Measurements from ENCODE around the gene HADH.

The HADH gene

DNA sequence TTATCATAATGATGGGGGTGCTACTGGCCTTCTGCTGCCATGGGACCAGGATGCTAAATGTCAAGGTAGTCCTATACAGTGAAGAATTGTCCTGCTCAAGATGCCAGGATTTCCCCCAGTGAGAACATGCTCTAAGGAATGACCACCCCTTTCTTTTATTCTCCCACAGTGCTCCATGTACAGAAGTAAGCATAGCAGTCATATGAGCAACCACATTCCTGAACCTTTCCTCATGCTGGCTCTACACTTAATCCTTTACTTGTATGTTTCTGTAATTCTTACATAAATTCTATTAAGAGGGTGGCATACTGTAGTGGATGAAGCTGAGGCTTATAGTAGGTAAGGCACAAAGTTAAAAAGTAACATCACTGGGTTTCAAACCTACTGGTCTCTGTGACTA lies 38.1 kb upstream of the HADH start:
- H3K4me3 ChIP-seq (ENCODE audit: low read depth, low read length): no peak overlapping the region
- peaks cover 0 to 46% of the 10 kb centered on the region in 2 experiments; a peak in 1 of 3 replicates for H3K36me3 ChIP-seq (ENCODE audit: control insufficient read depth in 2 of 2, insufficient read depth in 1 of 2, low read length in 2 of 2)
- no peak overlapping the region for H3K27ac ChIP-seq (ENCODE audit: extremely low read depth, low read depth, low read length)
- POLR2A ChIA-PET: no interaction called here
- CTCF ChIA-PET: no interaction called here
- no peak for TF ChIP-seq ZNF626 (tag by site-specific recombination; IDR thresholded peaks at IDR 0.05)
- no peaks in the 10 kb centered on the region for H3K4me1 ChIP-seq (ENCODE audit: control insufficient read depth, insufficient read depth, low read length)
- H3K9me3 ChIP-seq (ENCODE audit: control insufficient read depth, insufficient read depth, low read depth, low read length): no peaks in the 10 kb centered on the region

DNA sequence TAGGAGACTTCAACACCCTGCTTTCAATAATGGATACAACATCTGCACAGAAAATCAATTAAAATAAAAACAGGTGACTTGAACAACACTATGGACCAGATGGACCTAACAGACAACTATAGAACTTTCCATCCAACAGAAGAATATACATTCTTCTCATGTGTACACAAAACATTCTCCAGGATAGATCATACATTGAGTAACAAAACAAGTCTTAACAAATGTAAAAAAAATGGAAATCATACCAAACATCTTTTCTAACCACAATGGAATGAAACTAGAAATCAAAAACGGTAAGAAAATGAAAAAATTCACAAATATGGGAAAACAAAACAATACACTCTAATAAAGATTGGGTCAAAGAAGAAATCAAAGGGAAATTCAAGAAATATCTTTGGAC lies 33.7 kb upstream of the HADH start:
- CTCF ChIA-PET: interaction anchor here (0.7 kb wide), 1 partner anchor 851 kb away, joined by 4 read pairs; no protein-coding TSS in a partner anchor
- Histone ChIP-seq H3K27ac (ENCODE audit: extremely low read depth, low read depth, low read length) (no peak overlapping the region), H3K4me1 (ENCODE audit: control insufficient read depth, insufficient read depth, low read length) (no peaks in the 10 kb centered on the region), H3K9me3 (ENCODE audit: control insufficient read depth, insufficient read depth, low read depth, low read length) (no peaks in the 10 kb centered on the region), H3K36me3 (ENCODE audit: control insufficient read depth in 2 of 2, insufficient read depth in 1 of 2, low read length in 2 of 2) (peaks cover 0 to 10% of the 10 kb centered on the region in 2 experiments; a peak in 1 of 3 replicates), H3K4me3 (ENCODE audit: low read depth, low read length) (no peak overlapping the region)
- POLR2A ChIA-PET: no interaction called here
- TF ChIP-seq, protein P1, sequence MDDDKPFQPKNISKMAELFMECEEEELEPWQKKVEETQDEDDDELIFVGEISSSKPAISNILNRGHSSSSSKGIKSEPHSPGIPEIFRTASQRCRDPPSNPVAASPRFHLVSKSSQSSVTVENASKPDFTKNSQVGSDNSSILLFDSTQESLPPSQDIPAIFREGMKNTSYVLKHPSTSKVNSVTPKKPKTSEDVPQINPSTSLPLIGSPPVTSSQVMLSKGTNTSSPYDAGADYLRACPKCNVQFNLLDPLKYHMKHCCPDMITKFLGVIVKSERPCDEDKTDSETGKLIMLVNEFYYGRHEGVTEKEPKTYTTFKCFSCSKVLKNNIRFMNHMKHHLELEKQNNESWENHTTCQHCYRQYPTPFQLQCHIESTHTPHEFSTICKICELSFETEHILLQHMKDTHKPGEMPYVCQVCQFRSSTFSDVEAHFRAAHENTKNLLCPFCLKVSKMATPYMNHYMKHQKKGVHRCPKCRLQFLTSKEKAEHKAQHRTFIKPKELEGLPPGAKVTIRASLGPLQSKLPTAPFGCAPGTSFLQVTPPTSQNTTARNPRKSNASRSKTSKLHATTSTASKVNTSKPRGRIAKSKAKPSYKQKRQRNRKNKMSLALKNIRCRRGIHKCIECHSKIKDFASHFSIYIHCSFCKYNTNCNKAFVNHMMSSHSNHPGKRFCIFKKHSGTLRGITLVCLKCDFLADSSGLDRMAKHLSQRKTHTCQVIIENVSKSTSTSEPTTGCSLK (tag by site-specific recombination; IDR thresholded peaks at IDR 0.05): no peak
- TF ChIP-seq TCF7L2 (IDR thresholded peaks at IDR 0.05; ENCODE audit: borderline replicate concordance, low read depth, low read length) (no peak), ZFP69B (tag by site-specific recombination; IDR thresholded peaks at IDR 0.05) (no peak), KLF10 (tag by site-specific recombination; IDR thresholded peaks at IDR 0.05) (no peak), GLI4 (tag by site-specific recombination; IDR thresholded peaks at IDR 0.05) (no peak), MEIS1 (CRISPR knock-in tag; IDR thresholded peaks at IDR 0.05; ENCODE audit: borderline replicate concordance) (no peak), ZNF350 (tag by site-specific recombination; IDR thresholded peaks at IDR 0.05) (no peak), ZNF654 (tag by site-specific recombination; IDR thresholded peaks at IDR 0.05; ENCODE audit: low read depth) (no peak), ZNF670 (tag by site-specific recombination; IDR thresholded peaks at IDR 0.05; ENCODE audit: low read depth) (no peak), ZNF10 (tag by site-specific recombination; IDR thresholded peaks at IDR 0.05) (no peak), YY2 (tag by site-specific recombination; IDR thresholded peaks at IDR 0.05) (no peak), ZNF157 (tag by site-specific recombination; IDR thresholded peaks at IDR 0.05) (no peak), SP3 (tag by site-specific recombination; IDR thresholded peaks at IDR 0.05) (no peak), ZNF626 (tag by site-specific recombination; IDR thresholded peaks at IDR 0.05) (no peak), KLF9 (tag by site-specific recombination; IDR thresholded peaks at IDR 0.05; ENCODE audit: low read depth) (no peak), ZNF555 (tag by site-specific recombination; conservative IDR thresholded peaks at IDR 0.05) (no peak), ZNF133 (tag by site-specific recombination; IDR thresholded peaks at IDR 0.05) (no peak)
- TF ChIP-seq, protein P2, sequence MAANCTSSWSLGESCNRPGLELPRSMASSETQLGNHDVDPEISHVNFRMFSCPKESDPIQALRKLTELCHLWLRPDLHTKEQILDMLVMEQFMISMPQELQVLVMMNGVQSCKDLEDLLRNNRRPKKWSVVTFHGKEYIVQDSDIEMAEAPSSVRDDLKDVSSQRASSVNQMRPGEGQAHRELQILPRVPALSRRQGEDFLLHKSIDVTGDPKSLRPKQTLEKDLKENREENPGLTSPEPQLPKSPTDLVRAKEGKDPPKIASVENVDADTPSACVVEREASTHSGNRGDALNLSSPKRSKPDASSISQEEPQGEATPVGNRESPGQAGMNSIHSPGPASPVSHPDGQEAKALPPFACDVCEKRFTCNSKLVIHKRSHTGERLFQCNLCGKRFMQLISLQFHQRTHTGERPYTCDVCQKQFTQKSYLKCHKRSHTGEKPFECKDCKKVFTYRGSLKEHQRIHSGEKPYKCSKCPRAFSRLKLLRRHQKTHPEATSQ (tag by site-specific recombination; IDR thresholded peaks at IDR 0.05): no peak
- TF ChIP-seq, protein P3, sequence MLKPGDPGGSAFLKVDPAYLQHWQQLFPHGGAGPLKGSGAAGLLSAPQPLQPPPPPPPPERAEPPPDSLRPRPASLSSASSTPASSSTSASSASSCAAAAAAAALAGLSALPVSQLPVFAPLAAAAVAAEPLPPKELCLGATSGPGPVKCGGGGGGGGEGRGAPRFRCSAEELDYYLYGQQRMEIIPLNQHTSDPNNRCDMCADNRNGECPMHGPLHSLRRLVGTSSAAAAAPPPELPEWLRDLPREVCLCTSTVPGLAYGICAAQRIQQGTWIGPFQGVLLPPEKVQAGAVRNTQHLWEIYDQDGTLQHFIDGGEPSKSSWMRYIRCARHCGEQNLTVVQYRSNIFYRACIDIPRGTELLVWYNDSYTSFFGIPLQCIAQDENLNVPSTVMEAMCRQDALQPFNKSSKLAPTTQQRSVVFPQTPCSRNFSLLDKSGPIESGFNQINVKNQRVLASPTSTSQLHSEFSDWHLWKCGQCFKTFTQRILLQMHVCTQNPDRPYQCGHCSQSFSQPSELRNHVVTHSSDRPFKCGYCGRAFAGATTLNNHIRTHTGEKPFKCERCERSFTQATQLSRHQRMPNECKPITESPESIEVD (tag by site-specific recombination; IDR thresholded peaks at IDR 0.05): no peak
